GM18507 (cell line): ENCODE data around the gene SERPINB8.
A peak's percentile ranks its signal among the peaks of the same experiment; 100 is the strongest.

Experiments
- DNase-seq: peaks from one replicate; pipeline ENCODE4 v3.0.0; 2011; ENCODE audit warnings: low read depth; ENCODE audit not compliant: insufficient read length; ENCODE audit errors: extremely low spot score
- FAIRE-seq: peaks from 2 replicates; lab custom pipeline; 2011; peaks lifted over from hg19 to GRCh38; lab: Jason Lieb, UNC

Gene SERPINB8

GRCh38 chr18:63999871-64000270 lies 30.0 kb downstream of the SERPINB8 start:
- FAIRE-seq: no peak

GRCh38 chr18:64002581-64002980 lies 32.7 kb downstream of the SERPINB8 start:
- FAIRE-seq (no peak), DNase-seq (no peak)

More at GRCh38 chr18:63999871-64000270, 30.0 kb downstream of the SERPINB8 start:
- DNase-seq: no peak

DNA sequence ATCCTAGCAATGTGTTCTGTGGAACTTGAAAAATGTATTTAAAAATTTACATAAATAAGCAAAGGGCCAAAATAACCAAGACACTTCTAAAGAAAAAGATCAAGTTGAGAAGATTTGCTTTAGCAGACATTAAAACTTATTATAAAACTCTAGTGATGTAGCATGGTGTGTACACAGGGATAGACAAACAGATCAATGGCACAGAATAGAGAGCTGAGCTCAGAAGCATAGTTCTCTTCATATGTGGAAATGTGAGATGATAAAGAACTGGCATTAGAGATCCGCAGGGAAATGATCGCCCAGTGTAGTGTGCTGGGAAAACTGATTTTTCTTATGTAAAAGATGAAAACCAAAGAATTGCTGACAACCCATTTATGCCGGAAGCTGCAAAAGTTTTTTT lies 39.4 kb downstream of the SERPINB8 start:
- no peak for FAIRE-seq
- DNase-seq: no peak

- DNase-seq (no peak), FAIRE-seq (no peak)
These were observed 41.6 kb downstream of the SERPINB8 start for GRCh38 chr18:64011513-64011912.

- FAIRE-seq: peak; percentile 70
These were observed 48.0 kb downstream of the SERPINB8 start for GRCh38 chr18:64017870-64018269.

DNA sequence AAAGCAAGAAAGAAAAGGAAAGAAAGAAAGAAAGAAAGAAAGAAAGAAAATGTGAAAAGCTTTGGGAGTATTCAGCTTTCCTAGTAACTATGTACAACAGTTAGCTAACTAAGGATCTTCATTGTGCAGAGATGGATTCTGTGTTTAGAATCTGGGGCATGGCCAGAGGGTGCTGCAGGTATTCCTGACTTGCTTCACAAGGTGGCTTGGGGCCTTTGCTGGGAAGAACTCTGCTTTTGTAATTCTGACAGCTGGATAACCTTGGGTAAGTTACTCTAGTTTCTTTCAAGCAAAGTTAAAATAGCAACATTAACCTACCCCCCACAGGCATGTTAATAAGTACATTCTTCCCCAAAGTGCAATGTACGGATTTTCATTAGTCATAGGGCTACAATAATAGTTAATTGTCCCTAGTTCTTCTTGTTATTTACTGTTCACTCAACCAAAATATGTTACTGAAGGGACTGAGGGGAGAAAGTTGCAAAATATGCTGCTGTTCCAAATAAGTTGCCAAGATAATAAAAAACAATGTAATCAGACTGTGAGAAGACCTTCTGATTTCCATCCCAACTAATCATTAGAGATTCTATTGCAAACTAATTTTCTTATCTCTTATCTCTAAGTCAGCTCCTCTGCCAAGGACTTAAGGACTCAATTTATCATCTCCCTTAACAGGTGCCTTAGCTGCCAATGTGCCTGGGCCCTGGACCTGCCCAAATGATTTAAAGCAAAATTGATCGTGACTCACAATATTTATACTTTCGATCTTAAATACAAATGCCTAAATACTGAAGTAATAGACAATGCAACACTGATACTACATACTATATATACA lies 50.3 kb downstream of the SERPINB8 start:
- DNase-seq (no peak), FAIRE-seq (no peak)

More at GRCh38 chr18:64017870-64018269, 48.0 kb downstream of the SERPINB8 start:
- no peak for DNase-seq

GRCh38 chr18:64026350-64026749 lies 56.5 kb downstream of the SERPINB8 start:
- DNase-seq (no peak), FAIRE-seq (no peak)

- DNase-seq (no peak), FAIRE-seq (peak; percentile 56)
These were observed 58.2 kb downstream of the SERPINB8 start for GRCh38 chr18:64027931-64028695.

GRCh38 chr18:64029096-64029495 lies 59.2 kb downstream of the SERPINB8 start:
- DNase-seq (no peak), FAIRE-seq (no peak)

DNA sequence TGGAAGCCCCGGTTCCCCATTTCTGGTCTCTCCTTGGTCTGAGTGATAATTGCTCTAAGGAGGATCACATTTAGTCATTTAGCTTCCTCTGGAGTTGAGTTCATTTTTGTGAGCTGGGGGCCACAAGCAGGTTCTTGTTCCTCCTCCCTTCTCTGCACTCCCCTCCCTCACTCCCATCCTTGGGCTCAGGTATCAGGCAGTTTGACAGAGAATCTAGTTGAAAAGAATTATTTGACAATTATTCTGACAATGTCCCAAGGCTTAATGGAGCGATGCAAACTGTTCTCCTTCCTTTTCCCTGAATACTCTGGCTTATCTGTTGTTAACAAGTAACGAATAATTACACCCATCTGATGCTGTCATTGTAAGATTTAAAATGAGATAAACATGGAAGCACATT lies 61.5 kb downstream of the SERPINB8 start:
- FAIRE-seq (no peak), DNase-seq (no peak)

GRCh38 chr18:64032312-64032711 lies 62.4 kb downstream of the SERPINB8 start:
- FAIRE-seq (no peak), DNase-seq (no peak)

DNA sequence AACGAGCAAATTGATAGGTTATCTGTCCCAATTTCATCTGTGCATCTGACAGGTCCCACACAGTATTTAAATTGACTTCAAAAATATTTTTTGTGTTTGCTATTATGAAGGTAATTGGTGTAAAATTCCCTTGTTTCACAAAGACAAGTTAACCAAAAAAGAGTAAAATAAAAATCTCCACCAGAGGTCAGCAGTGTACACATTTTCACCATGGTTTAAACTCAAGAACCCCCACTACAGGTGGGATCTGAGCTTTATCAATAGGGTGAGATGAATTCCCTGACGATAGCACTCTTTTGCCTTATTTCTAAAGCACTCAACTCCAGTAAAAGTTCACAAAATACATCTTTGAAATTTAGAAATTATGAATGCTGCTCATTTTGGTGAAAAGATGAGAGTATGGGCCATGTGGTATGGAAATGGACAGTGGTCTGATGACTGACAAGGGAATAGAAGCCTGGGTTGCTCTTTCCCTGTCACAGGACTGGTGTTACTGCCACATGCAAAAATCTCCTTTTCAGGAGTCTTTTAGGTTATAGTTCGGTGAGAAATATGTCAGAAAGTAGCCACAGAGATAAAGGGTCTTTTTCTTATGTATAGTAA lies 68.0 kb downstream of the SERPINB8 start:
- FAIRE-seq (peak; percentile 78), DNase-seq (peak; percentile 28)
